NCI-H1436 treated with DMSO at 0.1 percent for 48 hours (cell line): Measurements from ENCODE around the gene NEURL4.
"Not testable (repeated sequence)": the region's sequence is repeated elsewhere in the genome, so short reads cannot be mapped to it uniquely, and the experiment has no call there.

Source experiments
- DNase-seq: peaks from one replicate; lab custom pipeline; 2025; lab: John Stamatoyannopoulos, UW

Gene NEURL4

GRCh38 chr17:7347630-7348477, 18.7 kb upstream of the NEURL4 start:
- no peak for DNase-seq

GRCh38 chr17:7346761-7347614, 17.9 kb upstream of the NEURL4 start:
- DNase-seq = no peak

- no peak for DNase-seq
These were observed 14.1 kb upstream of the NEURL4 start for GRCh38 chr17:7343250-7343649.

- DNase-seq = no peak
These were observed 12.7 kb upstream of the NEURL4 start for GRCh38 chr17:7341842-7342241.

GRCh38 chr17:7340179-7340578, 11.0 kb upstream of the NEURL4 start:
- no peak for DNase-seq

GRCh38 chr17:7337600-7337999, 8.5 kb upstream of the NEURL4 start:
- DNase-seq = not testable (repeated sequence)

- no peak for DNase-seq
These were observed 7.4 kb upstream of the NEURL4 start, which contains the start of gene ACAP1 for GRCh38 chr17:7336240-7337175. Gene ACAP1 (plus strand): TSS chr17:7336529. CDS start chr17:7336735, 206 bp downstream.

- not testable (repeated sequence) for DNase-seq
These were observed 6.6 kb upstream of the NEURL4 start for GRCh38 chr17:7335765-7336164.

GRCh38 chr17:7334938-7335538, 5.9 kb upstream of the NEURL4 start:
- no peak for DNase-seq

- not testable (repeated sequence) for DNase-seq
These were observed 3.5 kb upstream of the NEURL4 start for GRCh38 chr17:7332600-7333069.

GRCh38 chr17:7332111-7332510, 3.0 kb upstream of the NEURL4 start:
- DNase-seq = no peak

- DNase-seq = no peak
These were observed 1.5 kb upstream of the NEURL4 start for GRCh38 chr17:7330638-7331015.

- DNase-seq = no peak
These were observed 982 bp upstream of the NEURL4 start for GRCh38 chr17:7329997-7330637.

- DNase-seq = peak; percentile 93
These were observed 350 bp upstream of the NEURL4 start for GRCh38 chr17:7329374-7329996.

- no peak for DNase-seq
These were observed 1.1 kb downstream of the NEURL4 start for GRCh38 chr17:7328009-7328408.

- DNase-seq = no peak
These were observed 1.6 kb downstream of the NEURL4 start for GRCh38 chr17:7327501-7327900.

GRCh38 chr17:7327056-7327455, 2.1 kb downstream of the NEURL4 start:
- no peak for DNase-seq

- no peak for DNase-seq
These were observed 2.9 kb downstream of the NEURL4 start for GRCh38 chr17:7326186-7326585.

- DNase-seq = no peak
These were observed 4.1 kb downstream of the NEURL4 start for GRCh38 chr17:7325031-7325528.

- no peak for DNase-seq
These were observed 4.7 kb downstream of the NEURL4 start for GRCh38 chr17:7324438-7324779.
